Sigmoid colon (tissue), 4 donors: Measurements from ENCODE around the gene DCC.

Experiments
- CTCF ChIP-seq, 4 experiments: fragments of 450-650 bp in 3 of 4; fragments of 200-600 bp in 1 of 4; IDR thresholded peaks; one replicate each; pipeline ENCODE4 v1.5.1; 2016 to 2019; ENCODE audit warnings: antibody characterized with exemption in 4 of 4, mild to moderate bottlenecking in 3 of 4, moderate library complexity in 2 of 4
- EP300 ChIP-seq, 4 donors: sonication (generic); formaldehyde crosslinking; IDR thresholded peaks; one replicate each; pipeline ENCODE4 v1.6.1; 2017; ENCODE audit warnings: antibody characterized with exemption in 4 of 4
- POLR2A ChIP-seq, 2 donors: fragments of 450-650 bp; IDR thresholded peaks; one replicate each; pipeline ENCODE4 v1.6.1; 2016; ENCODE audit warnings: antibody characterized with exemption in 2 of 2, mild to moderate bottlenecking in 2 of 2, moderate library complexity in 2 of 2
- POLR2AphosphoS5 ChIP-seq, 4 donors: sonication (generic); formaldehyde crosslinking; IDR thresholded peaks; one replicate each; pipeline ENCODE4 v1.6.1; 2017; ENCODE audit warnings: antibody characterized with exemption in 4 of 4

- TF ChIP-seq CTCF (IDR thresholded peaks at IDR 0.05) (no peak), POLR2A (IDR thresholded peaks at IDR 0.05) (no peak), EP300 (IDR thresholded peaks at IDR 0.05) (no peak), POLR2AphosphoS5 (IDR thresholded peaks at IDR 0.05) (no peak)
Measured at GRCh38 chr18:52682260-52682659, 342.3 kb downstream of the DCC start.
